Measurements from ENCODE around the gene FAM24B.
A peak's percentile ranks its signal among the peaks of the same experiment; 100 is the strongest.
"Not testable (repeated sequence)": the region's sequence is repeated elsewhere in the genome, so short reads cannot be mapped to it uniquely, and the experiment has no call there.

FAM24B gene

GRCh38 chr10:122879339-122880273 is at the start of gene FAM24B:
Gene FAM24B (minus strand): TSS chr10:122879581. CDS start chr10:122850515, 29,066 bp downstream.
- DNase-seq: peak; percentile 80

DNA sequence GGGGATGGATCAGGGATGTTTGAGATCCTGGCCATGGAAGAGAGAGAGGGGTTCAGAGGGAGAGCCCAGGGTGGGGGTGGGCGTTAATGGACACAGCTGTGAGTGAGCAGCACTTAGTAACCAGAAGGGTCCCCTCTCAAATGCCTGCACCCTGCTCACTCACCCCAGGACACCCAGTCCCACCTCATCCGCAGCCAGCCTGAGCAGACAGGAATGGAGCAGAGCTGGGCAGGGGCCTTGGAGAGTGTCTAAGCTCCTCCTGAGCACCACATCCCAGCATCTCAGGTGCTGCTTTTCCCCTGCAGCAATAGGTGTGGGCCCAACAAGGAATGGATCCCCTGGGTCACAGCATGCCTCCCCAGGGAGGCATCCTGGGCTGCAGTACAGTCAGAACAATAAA is 36.3 kb upstream of the FAM24B start:
- DNase-seq: no peak

DNA sequence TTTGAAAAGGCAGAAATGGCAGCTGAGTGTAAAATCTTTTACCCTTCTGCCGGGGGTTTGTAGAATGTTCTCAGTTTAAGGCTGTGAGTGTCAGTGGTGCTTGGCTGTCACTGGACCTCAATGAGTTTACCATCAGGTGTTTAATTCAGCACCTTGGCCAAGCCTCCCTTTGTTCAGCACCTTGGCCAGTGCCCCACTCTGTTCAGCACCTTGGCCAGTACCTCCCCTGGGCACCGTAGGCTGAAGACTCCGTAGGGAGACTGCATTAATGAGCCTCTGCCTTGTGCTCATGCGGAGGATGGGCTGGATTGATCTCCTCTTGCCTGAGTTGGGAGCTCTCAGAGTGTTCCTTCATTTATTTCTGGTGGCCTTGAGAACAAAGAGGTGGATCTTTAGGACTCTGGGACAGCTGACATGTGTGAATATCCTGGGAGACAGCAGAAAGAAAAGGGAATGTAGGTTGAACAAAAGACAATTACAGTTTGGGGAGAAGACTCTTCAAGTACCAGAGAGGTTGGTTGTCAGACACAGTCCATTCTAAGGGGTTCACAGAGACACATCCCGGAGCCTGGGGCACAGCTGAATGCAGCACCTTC is 32.6 kb upstream of the FAM24B start:
- DNase-seq: no peak

- no peak for DNase-seq
Observed at GRCh38 chr10:122910310-122910709, 30.9 kb upstream of the FAM24B start, which contains the start of gene FAM24A. Gene FAM24A (plus strand): TSS chr10:122910610. CDS start chr10:122911635, 1,025 bp downstream.

DNA sequence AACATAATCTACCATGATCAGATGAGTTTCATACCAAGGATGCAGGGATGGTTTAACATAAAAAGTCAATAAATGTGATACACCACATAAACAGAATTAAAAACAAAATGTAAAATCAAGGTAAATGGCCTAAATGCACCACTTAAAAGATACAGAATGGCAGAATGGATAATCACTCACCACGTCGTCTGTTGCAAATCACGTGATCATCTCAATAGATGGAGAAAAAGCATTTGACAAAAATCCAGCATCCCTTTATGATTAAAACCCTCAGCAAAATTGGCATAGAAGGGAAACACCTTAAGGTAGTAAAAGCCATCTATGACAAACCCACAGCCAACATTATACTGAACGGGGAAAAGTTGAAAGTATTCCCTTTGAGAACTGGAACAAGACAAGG is 24.5 kb upstream of the FAM24B start:
- DNase-seq: not testable (repeated sequence)

DNA sequence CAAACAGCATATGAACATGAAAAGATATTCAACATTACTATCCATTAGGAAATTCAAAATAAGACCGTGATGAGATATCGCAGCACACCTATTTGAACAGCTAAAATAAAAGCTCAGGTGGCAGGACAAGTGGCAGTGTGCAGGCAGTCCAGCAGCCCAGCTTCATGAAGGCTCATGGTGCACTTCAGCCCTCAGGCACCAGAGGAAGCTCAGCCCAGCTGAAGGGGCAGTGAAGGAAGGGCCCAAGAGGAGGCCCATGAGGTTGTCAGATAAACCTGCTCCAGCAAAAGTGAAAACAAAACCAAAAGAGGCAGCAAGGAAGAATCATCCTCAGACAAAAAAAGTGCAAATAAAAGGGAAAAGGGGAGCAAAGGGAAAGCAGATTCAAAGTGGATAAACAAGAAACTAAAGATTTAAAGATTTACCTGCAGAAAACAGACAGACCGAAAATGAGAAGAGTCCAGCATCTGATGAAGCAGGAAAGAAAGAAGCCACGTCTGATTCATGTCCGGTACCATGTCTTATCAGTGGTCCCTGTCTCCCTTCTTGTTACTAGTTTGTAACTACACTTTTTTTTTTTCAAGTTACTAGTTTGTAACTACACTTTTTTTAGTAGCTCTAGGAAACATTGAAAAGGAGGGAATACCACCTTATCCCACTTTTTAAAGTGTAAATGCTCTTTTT is 15.0 kb upstream of the FAM24B start:
- no peak for DNase-seq

DNA sequence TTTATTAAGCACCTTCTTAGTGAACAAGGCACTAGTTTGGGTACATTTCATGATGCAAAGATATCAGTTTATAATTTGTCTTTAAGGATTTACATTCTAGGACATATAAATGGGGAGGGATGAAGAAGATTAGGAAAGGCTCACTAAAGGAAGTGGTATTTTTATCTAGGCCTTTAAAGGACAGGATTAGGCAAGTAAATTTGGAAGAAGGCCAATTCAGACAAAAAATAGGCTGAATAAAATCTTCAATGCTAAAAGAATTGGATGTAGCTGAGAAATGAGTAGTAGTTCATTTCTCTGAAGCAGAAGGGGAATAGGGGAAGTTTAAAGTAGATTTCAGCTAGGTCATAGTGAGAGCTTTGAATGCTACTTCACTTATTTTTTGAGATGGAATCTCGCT is 4.8 kb upstream of the FAM24B start:
- no peak for DNase-seq

- DNase-seq: no peak
Observed at GRCh38 chr10:122882766-122883165, 3.4 kb upstream of the FAM24B start.

DNA sequence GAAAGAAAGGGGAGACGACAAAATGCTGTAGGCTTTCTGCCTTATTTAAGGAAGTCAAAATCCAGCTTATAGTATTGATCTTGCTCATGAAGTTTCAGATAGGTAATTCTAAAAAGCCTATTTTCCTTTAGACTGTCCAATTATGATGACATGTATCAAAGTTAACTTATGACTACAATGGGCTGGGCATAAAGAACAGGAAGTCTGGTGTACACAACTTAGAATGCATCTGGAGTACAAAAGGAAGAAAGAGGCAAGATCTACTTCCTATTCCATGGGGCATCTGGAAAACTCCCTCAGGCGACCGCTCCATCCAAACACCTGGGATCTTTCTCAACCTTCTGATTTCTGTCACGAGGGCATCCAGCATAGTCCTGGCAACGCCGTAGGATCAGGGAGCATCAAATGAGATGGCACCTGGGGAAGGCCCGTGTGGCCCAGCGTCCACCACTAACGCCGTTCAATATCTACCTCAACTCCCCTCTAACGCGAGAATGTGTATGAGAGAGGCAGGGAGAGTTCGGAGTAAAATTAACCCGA is 512 bp downstream of the FAM24B start:
- DNase-seq: peak; percentile 13

DNA sequence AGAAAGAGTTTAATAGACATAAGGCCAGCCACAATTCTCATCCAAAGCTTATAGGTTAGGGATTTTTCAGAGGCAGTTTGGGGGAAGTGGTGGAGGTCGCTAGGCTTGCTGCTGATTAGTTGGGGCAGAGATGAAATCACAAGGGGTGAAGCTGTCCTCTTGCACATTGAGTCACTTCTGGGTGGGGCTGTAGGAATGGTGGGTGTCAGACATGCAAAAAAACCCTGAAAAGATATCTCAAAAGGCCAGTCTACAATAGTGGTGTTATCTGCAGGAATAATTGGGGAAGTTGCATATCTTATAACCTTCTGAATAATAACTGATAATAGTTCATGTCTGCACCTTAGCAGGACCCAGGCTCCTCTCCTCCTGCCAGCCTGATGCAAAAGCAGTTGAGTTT is 2.1 kb downstream of the FAM24B start:
- DNase-seq: no peak

DNA sequence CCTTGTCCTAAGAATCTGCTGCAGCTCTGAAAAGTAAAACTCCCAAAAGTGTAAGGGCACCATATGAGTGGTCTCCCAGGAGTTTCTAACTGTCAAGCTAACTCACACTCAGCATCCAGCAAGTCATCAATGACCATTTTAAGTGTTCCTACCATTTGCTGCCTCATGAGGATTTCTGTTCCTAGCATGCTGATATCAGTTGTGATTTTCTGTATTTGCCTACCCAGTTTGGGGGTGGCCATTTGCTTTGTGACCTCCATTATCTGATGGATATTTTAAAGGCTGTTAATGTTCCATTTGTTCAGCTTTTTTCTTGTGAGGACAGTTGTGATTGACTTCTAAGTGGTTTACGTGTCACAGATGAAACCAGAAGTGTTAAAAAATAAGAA is 2.9 kb downstream of the FAM24B start:
- no peak for DNase-seq

DNA sequence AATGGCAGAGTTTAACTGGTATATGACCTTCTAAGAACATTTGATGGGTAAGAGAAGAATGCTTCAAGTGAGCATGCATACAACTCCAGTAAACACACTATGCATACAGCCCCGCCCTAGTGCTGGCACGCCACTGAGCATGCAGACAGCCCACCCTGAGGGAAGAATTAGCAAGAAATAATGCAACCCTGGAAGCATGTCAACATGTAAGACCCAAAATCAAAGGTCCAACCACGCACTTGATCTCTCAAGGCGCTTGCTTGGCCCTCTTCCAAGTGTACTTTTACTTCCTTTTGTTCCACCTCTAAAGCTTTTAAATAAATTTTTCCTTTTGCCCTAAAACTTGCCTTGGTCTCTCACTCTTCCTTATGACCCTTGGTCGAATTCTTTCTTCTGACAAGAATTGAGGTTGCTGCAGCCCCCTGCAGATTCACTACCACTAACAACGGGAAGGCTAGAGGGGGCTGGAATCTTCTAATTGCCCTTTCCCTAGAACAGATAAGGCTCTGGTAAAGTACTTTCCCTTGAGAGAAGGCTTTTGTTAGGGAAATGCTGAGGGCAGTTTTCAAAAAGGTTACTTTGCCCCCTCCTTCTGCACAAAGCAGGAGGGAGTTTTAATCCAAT is 3.4 kb downstream of the FAM24B start:
- no peak for DNase-seq

DNA sequence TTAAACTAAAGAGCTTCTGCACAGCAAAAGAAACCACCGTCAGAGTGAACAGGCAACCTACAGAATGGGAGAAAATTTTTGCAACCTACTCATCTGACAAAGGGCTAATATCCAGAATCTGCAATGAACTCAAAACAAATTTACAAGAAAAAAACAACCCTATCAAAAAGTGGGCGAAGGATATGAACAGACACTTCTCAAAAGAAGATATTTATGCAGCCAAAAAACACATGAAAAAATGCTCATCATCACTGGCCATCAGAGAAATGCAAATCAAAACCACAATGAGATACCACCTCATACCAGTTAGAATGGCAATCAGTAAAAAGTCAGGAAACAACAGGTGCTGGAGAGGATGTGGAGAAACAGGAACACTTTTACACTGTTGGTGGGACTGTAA is 7.4 kb downstream of the FAM24B start:
- DNase-seq: not testable (repeated sequence)

- not testable (repeated sequence) for DNase-seq
Observed at GRCh38 chr10:122868768-122869167, 10.6 kb downstream of the FAM24B start.

- not testable (repeated sequence) for DNase-seq
Observed at GRCh38 chr10:122866757-122867482, 12.5 kb downstream of the FAM24B start.

- no peak for DNase-seq
Observed at GRCh38 chr10:122864901-122865300, 14.5 kb downstream of the FAM24B start.

DNA sequence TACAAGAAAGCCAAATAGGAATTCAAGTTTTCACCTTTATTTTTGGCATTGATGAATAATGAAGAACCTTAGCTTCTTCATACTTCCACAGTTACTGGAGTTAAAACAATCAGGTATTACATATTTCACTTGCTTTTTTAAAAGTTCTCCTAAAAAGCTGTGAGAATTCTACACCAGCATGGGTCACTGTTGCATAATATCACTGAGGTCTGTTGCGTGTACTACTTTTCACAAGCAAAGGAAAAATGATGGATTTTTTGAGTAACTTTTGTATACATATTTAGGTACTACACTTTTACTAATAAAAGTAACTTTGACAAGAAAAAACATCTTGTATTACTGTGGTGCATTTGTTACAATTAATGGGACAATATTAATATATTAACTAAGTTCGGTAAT is 15.2 kb downstream of the FAM24B start:
- DNase-seq: no peak

GRCh38 chr10:122863216-122864193 is 15.9 kb downstream of the FAM24B start:
- no peak for DNase-seq

- DNase-seq: no peak
Observed at GRCh38 chr10:122861711-122862161, 17.6 kb downstream of the FAM24B start.

DNA sequence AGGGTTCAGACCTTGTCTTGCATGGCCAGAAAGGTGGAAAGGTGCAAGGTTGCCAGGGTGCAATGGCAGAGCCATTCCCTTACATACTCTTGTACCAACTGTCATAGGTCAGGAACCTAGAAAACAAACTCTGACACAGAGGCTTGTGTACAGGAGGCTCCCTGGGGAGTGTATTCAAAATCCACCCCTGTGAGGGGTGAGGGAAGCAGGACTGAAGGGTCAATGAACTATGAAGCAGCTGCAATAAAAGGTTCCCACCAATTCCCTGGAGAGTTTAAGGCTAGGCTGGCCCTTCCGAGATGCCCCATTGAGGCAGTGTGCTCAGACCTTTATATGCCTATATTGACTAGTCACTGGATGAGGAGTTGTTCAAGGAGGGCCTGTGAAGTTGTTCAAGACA is 19.9 kb downstream of the FAM24B start:
- no peak for DNase-seq

DNA sequence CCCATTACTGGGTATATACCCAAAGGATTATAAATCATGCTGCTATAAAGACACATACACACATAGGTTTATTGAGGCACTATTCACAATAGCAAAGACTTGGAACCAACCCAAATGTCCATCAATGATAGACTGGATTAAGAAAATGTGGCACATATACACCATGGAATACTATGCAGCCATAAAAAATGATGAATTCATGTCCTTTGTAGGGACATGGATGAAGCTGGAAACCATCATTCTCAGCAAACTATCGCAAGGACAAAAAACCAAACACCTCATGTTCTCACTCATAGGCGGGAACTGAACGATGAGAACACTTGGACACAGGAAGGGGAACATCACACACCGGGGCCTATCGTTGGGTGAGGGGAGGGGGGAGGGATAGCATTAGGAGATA is 21.3 kb downstream of the FAM24B start:
- DNase-seq: not testable (repeated sequence)

Measured in NCI-H1417 treated with DMSO at 0.1 percent for 48 hours (cell line).